HG02642 (cell line): Measurements from ENCODE around the gene PARN.
"Not testable (repeated sequence)": the region's sequence is repeated elsewhere in the genome, so short reads cannot be mapped to it uniquely, and the experiment has no call there.

ENCODE experiments used
- ATAC-seq: cut with Tn5 transposase; IDR thresholded peaks from one replicate; pipeline ENCODE4 v1.9.1; 2021; ENCODE audit warnings: mild to moderate bottlenecking; ENCODE audit not compliant: unreplicated experiment, poor library complexity

The PARN gene

GRCh38 chr16:14576069-14576468 is 54.0 kb downstream of the PARN start:
- ATAC-seq, result no peak

GRCh38 chr16:14574698-14575415 is 55.2 kb downstream of the PARN start:
- ATAC-seq, result not testable (repeated sequence)

- ATAC-seq, result no peak
Observed at GRCh38 chr16:14572535-14572934, 57.5 kb downstream of the PARN start.

DNA sequence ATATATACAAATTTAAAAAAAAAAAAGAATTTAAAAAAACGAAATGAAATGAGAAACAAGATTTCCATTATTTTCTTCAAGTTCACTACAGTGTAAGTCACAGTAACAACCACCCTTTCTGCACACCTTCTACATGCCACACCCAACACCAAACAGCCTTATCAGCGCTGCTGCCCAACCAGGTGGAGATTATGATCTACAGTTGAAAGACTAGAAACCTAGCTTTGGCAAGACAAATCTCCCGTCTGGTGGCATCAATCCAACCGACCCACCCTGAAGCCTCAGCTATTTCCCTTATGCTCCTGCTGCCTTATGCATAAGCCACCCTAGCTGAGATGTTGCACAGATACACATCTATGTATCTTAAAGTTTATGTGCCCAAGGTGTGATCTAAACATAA is 60.8 kb downstream of the PARN start:
- ATAC-seq, result no peak

DNA sequence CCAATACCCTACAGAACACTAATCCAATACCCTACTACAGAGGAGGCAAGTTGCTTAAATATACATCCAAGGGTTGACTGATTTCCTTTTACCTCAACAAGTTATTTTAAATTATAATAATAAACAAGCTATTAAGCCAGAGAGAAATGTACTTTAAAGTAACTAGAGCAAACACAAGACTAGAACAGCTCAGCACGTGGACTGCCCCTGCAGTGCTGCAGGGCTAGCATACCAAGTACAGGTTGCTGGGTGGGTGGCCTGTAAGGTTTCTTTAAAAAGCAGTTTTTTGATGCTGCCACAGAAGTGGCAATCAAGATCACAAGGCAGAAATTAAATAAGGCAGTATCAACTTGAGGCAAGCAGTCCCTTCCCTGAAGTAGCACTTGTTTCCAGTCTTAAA is 63.5 kb downstream of the PARN start:
- ATAC-seq, result no peak

GRCh38 chr16:14565688-14566025 is 64.4 kb downstream of the PARN start:
- ATAC-seq, result no peak

DNA sequence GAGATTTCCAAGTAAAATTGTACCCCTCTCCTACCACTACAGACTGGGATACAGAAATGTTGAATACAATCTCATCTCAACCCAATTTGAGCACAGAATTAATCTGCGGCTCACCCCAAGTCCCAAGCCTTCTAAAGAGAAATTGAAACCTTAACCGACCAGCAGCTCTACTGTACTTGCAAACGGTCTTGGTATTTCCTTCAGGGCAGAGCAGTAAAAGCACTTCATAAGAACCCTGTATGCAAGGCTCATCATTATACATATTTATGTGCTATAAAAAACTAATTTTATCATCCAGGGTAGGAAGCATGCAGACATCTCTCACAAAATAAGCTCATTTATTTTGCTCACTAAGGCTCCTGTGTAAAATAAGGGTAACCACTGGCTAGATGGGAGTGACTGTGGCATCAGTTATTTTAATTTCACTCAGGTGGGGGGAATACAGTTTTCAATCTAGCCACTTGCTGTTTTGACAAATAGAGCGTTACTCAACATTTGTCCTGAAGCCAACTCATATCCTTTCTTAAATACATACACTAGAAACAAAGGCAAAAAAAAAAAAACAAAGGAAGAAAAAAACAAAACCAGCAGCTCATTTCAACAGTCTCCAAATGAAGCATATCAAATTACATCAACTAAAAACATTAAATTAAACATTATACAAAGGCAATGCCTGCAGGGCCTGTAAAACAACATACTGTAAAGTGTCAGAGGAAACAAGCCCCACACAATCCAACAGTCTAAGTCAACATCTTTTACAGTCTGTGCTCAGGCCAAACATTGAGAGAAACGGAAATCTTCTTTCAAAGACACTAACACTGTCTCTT is 65.0 kb downstream of the PARN start:
- ATAC-seq, result no peak

- no peak for ATAC-seq
Observed at GRCh38 chr16:14564323-14564722, 65.7 kb downstream of the PARN start.

GRCh38 chr16:14562691-14563491 is 67.2 kb downstream of the PARN start:
- no peak for ATAC-seq

DNA sequence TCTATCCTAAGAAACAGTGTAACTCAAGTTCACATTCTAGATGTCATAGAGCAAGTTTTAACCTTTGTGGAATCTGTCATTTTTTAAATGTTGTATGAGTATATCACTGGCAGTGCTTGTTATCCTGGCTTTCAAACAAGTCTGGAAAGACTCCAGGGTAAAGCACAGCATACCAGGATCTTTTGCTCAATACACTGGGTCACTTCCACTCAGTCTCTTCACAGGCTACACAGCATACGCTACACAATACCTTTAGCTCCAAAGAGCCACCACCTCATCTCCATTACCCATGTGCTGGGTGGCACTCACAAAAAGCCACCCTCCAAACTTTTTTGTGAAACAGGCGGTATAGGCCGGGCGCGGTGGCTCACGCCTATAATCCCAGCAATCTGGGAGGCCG is 69.5 kb downstream of the PARN start:
- ATAC-seq, result no peak

DNA sequence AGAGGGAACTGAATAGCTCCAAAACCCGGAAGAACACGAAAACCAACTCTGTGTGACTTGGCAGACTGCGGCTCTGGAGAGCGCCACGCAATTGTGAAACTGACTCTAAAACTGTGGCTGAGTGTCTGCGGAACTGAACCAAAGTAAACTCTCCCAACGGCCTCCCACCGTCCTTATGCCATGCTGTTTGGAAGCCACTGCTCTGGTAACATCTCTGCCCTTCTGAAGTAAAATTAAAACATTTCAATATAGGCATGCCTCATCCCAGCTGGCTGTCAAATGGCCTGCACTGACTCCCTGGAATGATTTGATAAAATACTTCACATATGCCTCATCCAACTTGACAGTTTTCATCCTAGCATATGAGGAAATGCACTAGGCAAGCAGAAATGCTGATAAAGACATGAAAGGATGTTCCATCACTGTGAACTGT is 70.2 kb downstream of the PARN start:
- no peak for ATAC-seq

- no peak for ATAC-seq
Observed at GRCh38 chr16:14553447-14553846, 76.6 kb downstream of the PARN start.

DNA sequence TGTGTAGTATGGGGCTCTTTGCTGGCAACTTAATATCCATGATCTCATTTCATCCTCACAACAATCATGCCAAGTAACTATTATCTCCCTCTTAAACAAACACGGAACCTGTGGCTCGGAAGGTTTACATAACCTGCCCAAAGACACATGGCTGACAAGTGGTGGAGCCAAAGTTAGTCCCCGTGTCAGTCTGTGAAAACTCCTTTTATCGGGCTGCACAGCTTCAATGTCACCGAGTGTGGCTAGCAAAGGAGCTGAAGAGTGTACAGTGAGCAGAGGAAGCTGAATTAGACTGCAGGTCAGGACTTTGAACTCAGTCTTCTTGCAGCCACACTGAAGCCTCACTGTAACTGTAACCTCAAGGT is 80.3 kb downstream of the PARN start:
- no peak for ATAC-seq

- ATAC-seq, result no peak
Observed at GRCh38 chr16:14548933-14549788, 80.9 kb downstream of the PARN start.

DNA sequence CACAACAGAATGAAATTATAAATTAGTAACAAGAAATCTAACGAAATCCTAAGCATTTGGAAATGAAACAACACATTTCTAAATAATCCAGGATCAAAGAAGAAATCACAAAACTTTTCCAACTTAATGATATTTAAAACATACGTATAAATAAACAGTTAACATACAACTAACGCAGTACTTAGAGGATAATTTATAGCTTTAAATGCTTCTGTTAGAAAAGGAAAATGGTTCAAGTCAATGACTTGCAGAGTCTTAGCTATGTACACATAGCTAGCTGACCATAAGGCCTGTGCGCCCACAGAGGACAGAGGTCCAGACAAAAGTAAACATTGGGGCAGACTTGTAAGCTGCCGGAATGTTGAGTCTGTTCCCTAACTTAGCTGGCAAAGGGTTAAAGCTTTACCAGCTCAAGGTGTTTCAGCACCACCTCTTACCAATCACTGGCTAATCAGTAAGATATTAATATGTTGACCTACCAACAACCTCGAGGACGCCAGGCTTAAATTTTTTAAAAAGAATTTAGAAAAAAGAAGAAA is 84.6 kb downstream of the PARN start:
- no peak for ATAC-seq

GRCh38 chr16:14544846-14545245 is 85.2 kb downstream of the PARN start:
- not testable (repeated sequence) for ATAC-seq

DNA sequence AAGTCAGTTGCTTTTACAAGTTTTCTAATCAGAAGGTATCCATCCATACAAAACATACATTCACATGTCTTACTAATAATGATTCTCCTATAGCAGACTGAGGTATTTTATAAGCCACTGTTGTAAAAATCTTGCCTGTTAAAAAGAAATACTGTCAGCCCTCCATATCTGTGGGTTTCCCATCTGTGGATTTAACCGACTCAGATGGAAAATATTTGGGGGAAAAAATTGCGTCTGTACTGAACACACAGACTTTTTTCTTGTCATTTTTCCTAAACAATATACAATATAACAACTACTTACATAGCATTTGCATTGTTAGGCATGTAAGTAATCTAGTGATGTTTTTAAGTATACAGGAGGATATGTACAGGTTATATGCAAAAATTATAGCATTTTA is 90.4 kb downstream of the PARN start:
- no peak for ATAC-seq

- no peak for ATAC-seq
Observed at GRCh38 chr16:14539156-14539555, 90.9 kb downstream of the PARN start.

DNA sequence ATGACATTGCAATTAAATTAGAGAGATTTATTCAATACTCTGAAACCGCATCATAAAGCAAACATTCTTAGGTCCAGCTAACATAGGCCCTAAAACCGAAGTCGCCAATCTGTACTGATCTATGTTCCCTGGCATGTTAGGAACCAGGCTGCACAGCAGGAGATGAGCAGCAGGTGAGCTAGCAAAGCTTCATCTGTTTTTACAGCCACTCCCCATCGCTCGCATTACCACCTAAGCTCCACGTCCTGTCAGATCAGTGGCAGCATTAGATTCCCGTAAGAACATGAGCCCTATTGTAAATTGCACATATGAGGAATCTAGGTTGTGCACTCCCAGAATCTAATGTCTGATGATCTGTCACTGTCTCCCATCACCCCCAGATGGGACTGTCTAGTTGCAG is 91.5 kb downstream of the PARN start:
- no peak for ATAC-seq

GRCh38 chr16:14531613-14532012 is 98.4 kb downstream of the PARN start:
- ATAC-seq, result no peak
